AG10803 (cell line): ENCODE results near the gene TMEM33.

Experiments
- DNase-seq: peaks from one replicate; pipeline ENCODE4 v3.0.0; 2010; ENCODE audit warnings: low read depth
- H3K4me3 ChIP-seq: 2 replicates; pipeline ENCODE4 v1.5.1; 2011; ENCODE audit warnings: mild to moderate bottlenecking, low read length, control low read depth
- CTCF ChIP-seq: conservative IDR thresholded peaks from 2 replicates; pipeline ENCODE4 v1.5.1; 2011; ENCODE audit warnings: mild to moderate bottlenecking, low read length, control low read depth, inconsistent platforms

Gene TMEM33

DNA sequence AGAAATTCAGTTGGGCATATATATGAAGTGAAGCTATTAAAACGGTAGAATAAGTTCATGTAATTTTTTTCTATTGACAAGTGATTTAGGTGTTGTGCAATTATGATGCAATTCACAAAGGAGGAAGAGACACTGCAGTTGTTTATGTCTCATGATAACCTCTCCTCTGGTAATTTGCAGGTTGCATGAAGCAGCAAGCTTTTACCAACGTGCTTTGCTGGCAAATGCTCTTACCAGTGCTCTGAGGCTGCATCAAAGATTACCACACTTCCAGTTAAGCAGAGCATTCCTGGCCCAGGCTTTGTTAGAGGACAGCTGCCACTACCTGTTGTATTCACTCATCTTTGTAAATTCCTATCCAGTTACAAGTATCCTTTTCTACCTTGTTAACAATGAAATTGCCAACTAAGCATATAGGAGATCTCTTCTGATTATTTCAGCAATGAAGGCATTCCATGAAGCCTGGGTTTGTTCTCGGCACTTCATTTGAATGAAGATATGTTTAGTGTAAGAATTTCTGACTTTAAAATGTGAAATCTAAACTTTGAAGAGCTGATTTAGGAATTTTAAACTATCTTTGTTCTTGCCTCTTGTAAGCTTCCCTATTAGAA lies 3.9 kb downstream of the TMEM33 start:
- no peak overlapping the region for H3K4me3 ChIP-seq
- peak; percentile 20 for DNase-seq
- TF ChIP-seq CTCF, result no peak

- no peak for DNase-seq
- no peak for TF ChIP-seq CTCF
- no peak overlapping the region for H3K4me3 ChIP-seq
Measured at GRCh38 chr4:41940834-41941233, 5.6 kb downstream of the TMEM33 start.

DNA sequence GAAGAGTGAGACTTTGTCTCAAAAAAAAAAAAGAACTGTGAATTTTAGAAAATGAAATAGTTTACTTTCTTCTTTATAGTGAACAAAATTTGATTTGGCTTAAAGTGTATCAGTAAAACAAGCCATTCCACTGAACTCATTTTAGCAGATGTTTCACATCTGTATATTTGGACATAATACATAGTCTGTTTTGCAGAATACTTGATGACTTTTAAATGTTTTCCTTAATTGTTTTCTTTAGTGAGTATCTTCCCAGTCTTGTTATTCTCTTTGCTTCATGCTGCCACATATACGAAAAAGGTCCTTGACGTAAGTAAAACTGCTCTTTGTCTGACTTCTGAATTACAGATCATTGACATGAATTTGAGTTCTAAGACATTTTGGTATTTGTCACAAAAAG lies 8.3 kb downstream of the TMEM33 start:
- no peak overlapping the region for H3K4me3 ChIP-seq
- DNase-seq, result no peak
- no peak for TF ChIP-seq CTCF

DNA sequence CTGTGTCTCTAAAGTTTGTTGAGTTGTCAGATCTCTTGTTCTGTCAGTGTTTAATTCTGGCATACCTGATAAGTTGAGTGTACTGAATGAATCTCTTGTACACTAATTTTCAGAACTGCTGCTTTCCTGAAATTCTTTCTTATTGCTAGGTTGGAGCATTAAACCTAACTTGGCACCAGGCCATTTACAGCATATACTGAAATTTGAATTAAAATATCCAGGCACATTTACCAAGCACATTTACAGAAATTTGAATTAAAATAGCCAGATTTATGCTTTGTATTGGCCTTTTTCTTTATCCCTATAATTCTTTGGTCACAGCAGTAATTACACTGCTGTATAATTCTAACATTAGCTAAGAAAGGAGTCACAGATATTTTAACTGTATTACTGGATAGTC lies 8.9 kb downstream of the TMEM33 start:
- H3K4me3 ChIP-seq, result no peak overlapping the region
- no peak for DNase-seq
- no peak for TF ChIP-seq CTCF

DNA sequence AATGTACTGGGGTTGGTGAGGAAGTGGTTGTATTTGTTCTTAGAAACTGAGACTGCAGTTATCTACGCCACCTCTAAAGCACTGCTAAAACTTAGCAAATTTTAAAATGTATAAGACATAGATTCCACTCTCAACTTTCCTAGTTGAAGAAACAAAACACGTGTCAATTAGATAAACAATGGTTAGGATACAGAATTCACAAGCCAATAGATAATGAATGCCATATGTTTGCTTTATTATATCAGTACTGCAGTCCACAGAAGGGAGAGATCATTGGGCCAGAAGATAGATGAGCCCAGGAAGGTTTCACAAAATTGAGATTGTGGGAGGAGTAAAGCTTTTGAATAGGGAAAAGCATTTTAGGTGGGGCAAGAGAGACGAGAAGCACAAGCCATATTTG lies 14.3 kb downstream of the TMEM33 start:
- peak; percentile 13 for DNase-seq
- TF ChIP-seq CTCF, result no peak
- no peak overlapping the region for H3K4me3 ChIP-seq

DNA sequence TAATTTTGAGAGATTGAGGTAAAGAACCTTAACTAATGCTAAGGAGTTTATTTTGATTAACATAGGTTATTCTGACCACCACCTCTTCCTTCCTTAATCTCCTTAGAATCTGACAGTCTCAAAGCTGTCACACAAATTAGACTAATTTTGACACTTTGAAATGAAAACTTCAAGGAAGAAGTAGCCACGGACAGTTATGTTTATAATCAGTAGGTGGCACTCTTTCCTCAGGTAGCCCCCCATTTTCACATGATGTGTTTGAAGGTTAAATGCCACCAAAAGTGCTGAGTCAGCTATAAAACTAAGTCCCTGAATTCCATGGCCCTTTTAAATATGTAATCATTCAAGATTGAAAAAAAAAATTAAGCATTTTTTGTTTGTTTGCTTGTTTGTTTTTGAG lies 22.4 kb downstream of the TMEM33 start:
- peak; percentile 33 for TF ChIP-seq CTCF
- H3K4me3 ChIP-seq, result no peak overlapping the region
- no peak for DNase-seq

DNA sequence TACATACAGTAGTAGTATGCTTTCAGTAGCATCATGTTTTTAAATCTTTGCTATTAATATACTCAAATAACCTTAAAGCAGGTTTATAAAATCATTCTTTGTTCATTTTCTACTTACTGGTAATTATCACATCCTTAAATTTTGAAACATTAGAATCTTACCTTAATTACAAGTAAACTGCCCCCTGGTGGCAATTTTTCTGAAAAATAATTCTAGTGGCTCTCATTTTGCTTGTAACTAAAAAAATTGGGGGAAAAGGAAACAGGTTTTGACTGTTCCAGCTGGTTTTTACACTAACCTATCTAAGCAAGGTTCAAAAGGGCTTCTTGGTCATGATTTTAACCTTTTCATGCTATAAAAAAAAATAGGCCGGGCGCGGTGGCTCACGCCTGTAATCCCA lies 27.9 kb downstream of the TMEM33 start:
- peak; percentile 48 for TF ChIP-seq CTCF
- DNase-seq, result peak; percentile 21
- no peak overlapping the region for H3K4me3 ChIP-seq
